HepG2 (cell line): Measurements from ENCODE around the gene DOCK2. TPM values are rescaled to one million over a fixed set of nuclear protein-coding genes. Genes with fewer than 3 reads are reported as not detected.

Experiments
- ATAC-seq: fragments of 200-7000 bp; cut with Tn5 transposase; 3 replicates; pipeline ENCODE4 v1.9.1; 2020; ENCODE audit warnings: mild to moderate bottlenecking, moderate library complexity
- BruUV-seq: library from RNA; stranded (reverse); fragments of 400-500 nt; replicated peaks from 2 replicates; lab custom pipeline; 2021; lab: Mats Ljungman, UMichigan
- CTCF ChIA-PET: fragments of 300-600 bp; formaldehyde crosslinking; extraction: SDS; loops from one replicate; lab custom pipeline; 2021; ENCODE audit warnings: low total read pairs, inconsistent platforms, low intra/inter-chr PET ratio; lab: Yijun Ruan, JAX
- POLR2A ChIA-PET: fragments of 350-600 bp; sonication (Branson Sonifier 250); formaldehyde crosslinking; loops from one replicate; lab custom pipeline; 2020; ENCODE audit warnings: antibody characterized with exemption, inconsistent platforms; lab: Yijun Ruan, JAX
- DNase-seq: peaks from one replicate; pipeline ENCODE4 v3.0.0-alpha.2; 2015; ENCODE audit warnings: low spot score
- FAIRE-seq: peaks from 3 replicates; lab custom pipeline; 2011; peaks lifted over from hg19 to GRCh38; lab: Jason Lieb, UNC
- H2AFZ ChIP-seq: one replicate; pipeline ENCODE4 v1.6.1; 2011; ENCODE audit warnings: low read length, inconsistent platforms
- H3K27ac ChIP-seq: fragments of 300-600 bp; 3 replicates; pipeline ENCODE4 v1.8.0; 2011; ENCODE audit warnings: mixed run types, mild to moderate bottlenecking, mixed read lengths, low read length, inconsistent platforms; ENCODE audit not compliant: insufficient read depth; ENCODE audit errors: extremely low read length
- H3K27me3 ChIP-seq, 2 experiments: fragments of 200-600 bp in 1 of 2; 2 replicates in 1 of 2; 3 replicates in 1 of 2; pipeline versions ENCODE4 v1.6.0 to v1.8.0; 2011; ENCODE audit warnings: low read length in 2 of 2, mild to moderate bottlenecking in 2 of 2, moderate library complexity in 2 of 2, inconsistent platforms in 1 of 2; ENCODE audit not compliant: insufficient read depth in 2 of 2, control insufficient read depth in 1 of 2
- H3K36me3 ChIP-seq, 2 experiments: fragments of 200-600 bp in 1 of 2; replicated peaks in 1 of 2; 2 replicates in 1 of 2; 3 replicates in 1 of 2; pipeline versions ENCODE4 v1.5.1 to v1.8.0; 2011; ENCODE audit warnings: low read length in 2 of 2, inconsistent platforms in 1 of 2; ENCODE audit not compliant: insufficient read depth in 2 of 2, control insufficient read depth in 1 of 2
- H3K4me1 ChIP-seq: 2 replicates; pipeline ENCODE4 v1.5.1; 2012; ENCODE audit warnings: low read length, inconsistent platforms; ENCODE audit not compliant: insufficient read depth
- H3K4me2 ChIP-seq: 2 replicates; pipeline ENCODE4 v1.6.0; 2011; ENCODE audit warnings: low read depth, low read length, inconsistent platforms
- H3K4me3 ChIP-seq, 3 experiments: fragments of 200-600 bp in 1 of 3; sonication (generic), shearing (Covaris generic) in 1 of 3; replicated peaks in 1 of 3; 2 replicates each; pipeline ENCODE4 v1.5.1; 2011 to 2016; ENCODE audit warnings: low read length in 3 of 3, inconsistent platforms in 2 of 3, low read depth in 2 of 3, mild to moderate bottlenecking in 2 of 3, control low read depth in 1 of 3, mixed read lengths in 1 of 3; ENCODE audit not compliant: insufficient read depth in 1 of 3
- H3K79me2 ChIP-seq: one replicate; pipeline ENCODE4 v1.6.1; 2011; ENCODE audit warnings: low read length, inconsistent platforms; ENCODE audit not compliant: insufficient read depth
- H3K9ac ChIP-seq: 2 replicates; pipeline ENCODE4 v1.6.0; 2011; ENCODE audit warnings: mild to moderate bottlenecking, low read depth, low read length, inconsistent platforms; ENCODE audit not compliant: insufficient read depth
- H3K9me3 ChIP-seq: 2 replicates; pipeline ENCODE4 v1.5.1; 2012; ENCODE audit warnings: mild to moderate bottlenecking, low read length
- H4K20me1 ChIP-seq: 2 replicates; pipeline ENCODE4 v1.6.0; 2011; ENCODE audit warnings: inconsistent platforms, mild to moderate bottlenecking, low read length, moderate library complexity; ENCODE audit not compliant: insufficient read depth
- CENPBD1 ChIP-seq: sonication (generic); formaldehyde crosslinking; IDR thresholded peaks from 2 replicates; pipeline ENCODE4 v1.8.0; 2022; ENCODE audit warnings: missing genetic modification reagents, low read depth, mild to moderate bottlenecking, borderline replicate concordance
- FIP1L1 ChIP-seq: fragments of 200-400 bp; formaldehyde crosslinking; IDR thresholded peaks from 2 replicates; pipeline ENCODE4 v1.6.1; 2018; ENCODE audit warnings: low read depth, mild to moderate bottlenecking, low read length, moderate library complexity, borderline replicate concordance; ENCODE audit not compliant: insufficient read depth
- GLI4 ChIP-seq: sonication (generic); formaldehyde crosslinking; IDR thresholded peaks from 2 replicates; pipeline ENCODE4 v1.5.1; 2020; ENCODE audit warnings: missing genetic modification reagents, mild to moderate bottlenecking, moderate library complexity, borderline replicate concordance
- HMG20A ChIP-seq: IDR thresholded peaks from 2 replicates; pipeline ENCODE4 v1.6.1; 2016; ENCODE audit warnings: borderline replicate concordance
- MXI1 ChIP-seq: IDR thresholded peaks from 3 replicates; pipeline ENCODE4 v1.6.1; 2012; ENCODE audit warnings: low read depth, low read length, inconsistent platforms, borderline replicate concordance
- PRMT3 ChIP-seq: sonication (generic); formaldehyde crosslinking; IDR thresholded peaks from 2 replicates; pipeline ENCODE4 v1.8.1; 2022; ENCODE audit warnings: low read depth, mild to moderate bottlenecking, moderate library complexity, missing genetic modification reagents, borderline replicate concordance
- RFX3 ChIP-seq: IDR thresholded peaks from 2 replicates; pipeline ENCODE4 v1.6.1; 2016; ENCODE audit warnings: missing biosample characterization, missing genetic modification reagents
- SNRNP70 ChIP-seq: fragments of 200-400 bp; formaldehyde crosslinking; IDR thresholded peaks from 2 replicates; pipeline ENCODE4 v1.6.1; 2017; ENCODE audit warnings: mild to moderate bottlenecking, low read depth, low read length, moderate library complexity
- THAP11 ChIP-seq: IDR thresholded peaks from 2 replicates; pipeline ENCODE4 v1.6.1; 2016; ENCODE audit warnings: missing biosample characterization, missing genetic modification reagents
- U2AF1 ChIP-seq: fragments of 200-400 bp; formaldehyde crosslinking; optimal IDR thresholded peaks from 2 replicates; pipeline ENCODE3; 2017; ENCODE audit warnings: mild to moderate bottlenecking, low read depth, low read length
- ZFAT ChIP-seq: sonication (generic); formaldehyde crosslinking; conservative IDR thresholded peaks from 2 replicates; pipeline ENCODE4 v1.8.1; 2023; ENCODE audit warnings: missing genetic modification reagents, inconsistent platforms
- ZNF441 ChIP-seq: sonication (generic); formaldehyde crosslinking; IDR thresholded peaks from 2 replicates; pipeline ENCODE4 v1.7.0; 2021; ENCODE audit warnings: missing genetic modification reagents, borderline replicate concordance
- ZNF713 ChIP-seq: sonication (generic); formaldehyde crosslinking; IDR thresholded peaks from 2 replicates; pipeline ENCODE4 v1.4.0; 2020; ENCODE audit warnings: mild to moderate bottlenecking, missing genetic modification reagents
- WGBS: methylation state at CpG from one replicate; pipeline ENCODE4 v1.1.6; 2017; ENCODE audit warnings: low lambda C conversion rate; 5-methylcytosine and 5-hydroxymethylcytosine counted together
- in situ Hi-C: cut with HindIII; loops from 2 replicates; pipeline ENCODE4 v1.10.0; 2017; ENCODE audit warnings: low pct_unique_long_range_greater_than_20kb; ENCODE audit not compliant: extremely low pct_ligation_motif_present
- intact Hi-C: fragments of 100-400 bp; cut with micrococcal nuclease; formaldehyde crosslinking; loops from one replicate; pipeline ENCODE4 v1.10.0; 2022; ENCODE audit not compliant: unreplicated experiment
- polyA plus RNA-seq, 8 experiments: library from polyadenylated mRNA; depleted of rRNA in 3 of 8; stranded (reverse) in 7 of 8; unstranded in 1 of 8; fragments of >200 nt; fragmentation: Illumina TruSeq in 4 of 8; extraction: Trizol in 4 of 8; gene quantifications; 2 replicates each; pipeline versions ENCODE4 v1.2.1 to v1.2.3, GENCODE V29; 2011 to 2016; ENCODE audit warnings: low read depth in 4 of 8, missing spikeins in 1 of 8, mixed read lengths in 1 of 8; ENCODE audit not compliant: insufficient read depth in 1 of 8
- total RNA-seq, 5 experiments: library from RNA; depleted of rRNA; stranded (reverse); fragments of >200 nt; fragmentation: Illumina TruSeq; extraction: Trizol; gene quantifications; 2 replicates each; pipeline ENCODE4 v1.2.3, GENCODE V29; 2016; ENCODE audit warnings: low read depth in 1 of 5
- TF ChIP-seq, protein P1 (sequence below): sonication (generic); formaldehyde crosslinking; IDR thresholded peaks from 2 replicates; pipeline ENCODE4 v1.4.0; 2020; ENCODE audit warnings: missing genetic modification reagents

Gene DOCK2
- total and polyA plus RNA-seq, 2 of the 13 experiments (the other 11 are each of a cell fraction or from before 2014, with no cell fraction given): not detected

DNA sequence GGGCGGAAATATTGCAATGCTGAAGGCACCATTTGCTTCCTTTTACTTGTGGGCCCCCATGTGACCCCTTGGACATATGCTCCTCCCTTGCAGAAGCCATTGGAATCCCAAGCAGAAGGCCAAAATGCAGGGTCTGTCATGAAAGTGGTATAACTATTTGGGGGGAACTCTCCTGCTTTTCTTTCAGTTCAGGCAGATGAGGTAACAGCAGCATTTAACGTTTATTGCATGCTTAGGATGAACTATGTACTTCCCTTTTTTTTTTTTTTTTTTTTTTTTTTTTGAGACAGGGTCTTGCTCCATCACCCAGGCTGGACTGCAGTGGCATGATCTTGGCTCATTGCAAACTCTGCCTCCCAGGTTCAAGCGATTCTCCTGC lies 476.4 kb downstream of the DOCK2 start:
- Histone ChIP-seq H3K27me3 (no peaks in the 10 kb centered on the region; a peak in 1 of 5 replicates), H3K4me2 (no peak overlapping the region), H4K20me1 (no peaks in the 10 kb centered on the region), H3K9ac (no peak overlapping the region), H3K27ac (no peak overlapping the region), H3K79me2 (no peaks in the 10 kb centered on the region)
- no peak for FAIRE-seq
- in situ Hi-C loops: no loop called here
- no peak for DNase-seq
- BruUV-seq: no TSS peak
- POLR2A ChIA-PET: no interaction called here
- intact Hi-C loops: no loop called here
- ATAC-seq: no peak
- no peak for TF ChIP-seq THAP11
- no peak for TF ChIP-seq GLI4
- no peak for TF ChIP-seq FIP1L1
- TF ChIP-seq CENPBD1: no peak
- TF ChIP-seq SNRNP70: no peak
- TF ChIP-seq RFX3 (CRISPR knock-in tag): no peak
- TF ChIP-seq, protein P1, sequence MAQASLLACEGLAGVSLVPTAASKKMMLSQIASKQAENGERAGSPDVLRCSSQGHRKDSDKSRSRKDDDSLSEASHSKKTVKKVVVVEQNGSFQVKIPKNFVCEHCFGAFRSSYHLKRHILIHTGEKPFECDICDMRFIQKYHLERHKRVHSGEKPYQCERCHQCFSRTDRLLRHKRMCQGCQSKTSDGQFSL (CRISPR knock-in tag): no peak
- TF ChIP-seq ZNF441 (CRISPR knock-in tag): no peak
- no peak for TF ChIP-seq ZNF713 (CRISPR knock-in tag)
- no peak for TF ChIP-seq MXI1
- no peak for TF ChIP-seq U2AF1
- no peak for TF ChIP-seq PRMT3 (CRISPR knock-in tag)
- TF ChIP-seq HMG20A (CRISPR knock-in tag): no peak
- no peak for TF ChIP-seq ZFAT (CRISPR knock-in tag)
- TF ChIP-seq, all 625 proteins: peak for 0
- Histone ChIP-seq H3K4me1 (no peaks in the 10 kb centered on the region), H3K4me3 (no peak overlapping the region), H2AFZ (no peak overlapping the region), H3K36me3 (no peaks in the 10 kb centered on the region), H3K9me3 (no peaks in the 10 kb centered on the region)
- 3% methylated on average over 2 of the region's 3 CpGs for WGBS
- CTCF ChIA-PET: no interaction called here
